ENCODE data around the gene GPS1.

The GPS1 gene

GRCh38 chr17:82092094-82092586 is 40.4 kb downstream of the GPS1 start:
- peak in 1 of 2 experiments; percentile 15 for DNase-seq (ENCODE audit: low read depth in 1 of 2, low spot score in 1 of 2)
- no peak for TF ChIP-seq JUND (IDR thresholded peaks at IDR 0.05; ENCODE audit: low read depth)
- in situ Hi-C loops (cut with HindIII; ENCODE audit: low pct_unique_long_range_greater_than_20kb, low sequenced_read_pairs), result no loop called here

- no peak for TF ChIP-seq JUND (IDR thresholded peaks at IDR 0.05; ENCODE audit: low read depth)
- in situ Hi-C loops (cut with HindIII; ENCODE audit: low pct_unique_long_range_greater_than_20kb, low sequenced_read_pairs), result no loop called here
- peak in 1 of 2 experiments; percentile 11 for DNase-seq (ENCODE audit: low read depth in 1 of 2, low spot score in 1 of 2)
Measured at GRCh38 chr17:82092628-82092994, 40.9 kb downstream of the GPS1 start.

DNA sequence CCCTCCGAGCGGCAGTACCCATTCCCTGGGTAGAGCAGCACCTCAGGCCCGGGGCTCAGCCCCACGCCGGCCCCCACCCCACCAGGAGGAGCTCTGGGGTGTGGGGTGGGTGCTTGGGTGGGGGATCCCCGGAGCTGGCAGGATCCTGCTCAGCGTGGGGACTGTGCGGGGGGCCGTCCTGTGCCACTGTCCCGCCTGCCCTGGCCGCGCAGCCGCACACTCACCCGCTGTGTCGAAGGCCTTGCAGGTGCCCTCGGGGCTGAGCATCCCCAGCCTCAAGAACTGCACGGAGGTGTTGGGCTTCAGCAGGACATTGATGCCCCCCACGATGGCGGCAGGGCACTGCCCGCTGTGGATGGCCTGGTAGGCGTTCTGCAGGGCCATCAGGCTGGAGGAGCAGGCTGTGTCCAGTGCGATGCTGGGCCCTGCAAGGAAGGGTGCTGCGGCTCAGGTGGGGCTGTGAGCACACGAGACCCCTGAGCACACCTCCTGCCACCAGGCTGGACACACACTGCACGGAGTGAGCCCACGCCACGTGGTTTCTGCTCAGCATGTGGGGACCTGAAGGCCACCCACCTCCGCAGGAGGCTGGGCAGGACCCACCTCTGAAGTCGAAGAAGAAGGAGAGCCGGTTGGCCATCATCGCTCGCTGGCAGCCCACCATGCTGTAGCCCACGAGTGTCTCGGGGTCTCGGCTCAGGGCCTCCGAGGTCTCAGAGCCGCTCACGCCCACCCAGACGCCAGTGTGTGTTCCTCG is 41.5 kb downstream of the GPS1 start:
- in situ Hi-C loops (cut with HindIII; ENCODE audit: low pct_unique_long_range_greater_than_20kb, low sequenced_read_pairs), result no loop called here
- DNase-seq (ENCODE audit: low read depth in 1 of 2, low spot score in 1 of 2), result no peak
- no peak for TF ChIP-seq JUND (IDR thresholded peaks at IDR 0.05; ENCODE audit: low read depth)

GRCh38 chr17:82094931-82095776 is 43.5 kb downstream of the GPS1 start:
- no peak for TF ChIP-seq JUND (IDR thresholded peaks at IDR 0.05; ENCODE audit: low read depth)
- no peak for DNase-seq (ENCODE audit: low read depth in 1 of 2, low spot score in 1 of 2)
- in situ Hi-C loops (cut with HindIII; ENCODE audit: low pct_unique_long_range_greater_than_20kb, low sequenced_read_pairs), result no loop called here

DNA sequence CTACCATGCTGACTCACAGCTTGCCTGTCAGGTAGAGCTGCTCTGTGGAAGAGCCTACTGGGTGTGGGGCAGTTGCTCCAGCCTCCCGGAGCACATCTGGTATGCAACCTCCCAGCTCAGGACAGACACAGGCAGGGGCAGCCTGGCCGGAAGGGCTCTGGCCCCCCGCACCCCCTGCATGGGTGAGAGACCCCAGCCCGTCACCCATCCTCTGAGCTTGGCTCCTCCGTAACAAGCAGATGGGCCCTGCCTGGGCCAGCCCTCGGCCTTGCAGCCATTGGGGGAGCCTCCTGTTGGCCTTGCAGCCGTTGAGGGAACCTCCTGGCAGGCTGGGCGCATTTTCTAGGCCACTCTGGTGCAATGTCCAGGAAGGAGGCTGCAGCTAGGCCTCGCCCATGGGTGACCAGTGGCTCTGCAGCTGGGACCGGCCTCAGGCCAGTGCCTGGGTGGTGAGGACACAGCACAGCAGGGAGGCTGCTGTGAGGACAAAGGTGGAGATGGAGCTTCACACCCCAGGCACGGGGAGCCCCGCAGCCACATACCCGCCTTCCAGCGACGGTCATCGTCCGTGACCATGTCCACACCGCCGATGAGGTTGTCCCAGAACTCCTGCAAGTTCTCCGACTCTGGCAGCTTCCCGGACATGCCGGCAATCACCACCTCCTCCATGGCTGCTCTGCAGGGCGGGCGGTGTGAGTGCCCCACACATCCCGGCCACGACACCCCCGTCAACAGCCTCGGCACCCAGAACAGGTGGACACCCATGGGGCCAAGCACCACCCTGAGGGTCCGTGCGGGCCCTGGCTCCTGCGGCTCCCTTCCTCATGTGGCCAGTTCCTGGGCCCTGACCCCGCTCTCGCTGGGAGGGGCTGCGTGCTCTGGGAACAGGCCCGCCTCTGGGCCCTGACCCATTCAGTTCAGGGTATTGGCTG is 44.3 kb downstream of the GPS1 start:
- in situ Hi-C loops (cut with HindIII; ENCODE audit: low pct_unique_long_range_greater_than_20kb, low sequenced_read_pairs), result no loop called here
- DNase-seq (ENCODE audit: low read depth in 1 of 2, low spot score in 1 of 2), result peak; percentile 52 to 78
- no peak for TF ChIP-seq JUND (IDR thresholded peaks at IDR 0.05; ENCODE audit: low read depth)

- no peak for TF ChIP-seq JUND (IDR thresholded peaks at IDR 0.05; ENCODE audit: low read depth)
- in situ Hi-C loops (cut with HindIII; ENCODE audit: low pct_unique_long_range_greater_than_20kb, low sequenced_read_pairs), result no loop called here
- no peak for DNase-seq (ENCODE audit: low read depth in 1 of 2, low spot score in 1 of 2)
Measured at GRCh38 chr17:82096709-82097183, 45.0 kb downstream of the GPS1 start.

- in situ Hi-C loops (cut with HindIII; ENCODE audit: low pct_unique_long_range_greater_than_20kb, low sequenced_read_pairs), result no loop called here
Measured at GRCh38 chr17:82097184-82097918, 45.7 kb downstream of the GPS1 start.

DNA sequence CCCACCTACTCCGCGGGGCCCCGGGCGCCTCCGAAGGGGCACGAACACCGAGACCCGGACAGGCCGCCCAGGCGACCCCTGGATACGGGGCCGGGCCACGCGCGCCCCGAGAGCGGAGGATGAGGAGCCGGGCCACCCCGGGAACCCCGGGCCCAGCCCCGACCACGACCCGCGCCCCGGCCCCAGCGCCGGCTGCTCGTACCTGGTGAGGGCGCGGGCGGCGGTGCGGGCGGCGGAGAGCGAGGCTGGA is 46.1 kb downstream of the GPS1 start:
- TF ChIP-seq JUND (IDR thresholded peaks at IDR 0.05; ENCODE audit: low read depth), result no peak
- in situ Hi-C loops (cut with HindIII; ENCODE audit: low pct_unique_long_range_greater_than_20kb, low sequenced_read_pairs), result no loop called here
- DNase-seq (ENCODE audit: low read depth in 1 of 2, low spot score in 1 of 2), result no peak

More at GRCh38 chr17:82097184-82097918, 45.7 kb downstream of the GPS1 start:
- DNase-seq (ENCODE audit: low read depth in 1 of 2, low spot score in 1 of 2), result peak; percentile 58 to 77
- TF ChIP-seq JUND (IDR thresholded peaks at IDR 0.05; ENCODE audit: low read depth), result no peak

DNA sequence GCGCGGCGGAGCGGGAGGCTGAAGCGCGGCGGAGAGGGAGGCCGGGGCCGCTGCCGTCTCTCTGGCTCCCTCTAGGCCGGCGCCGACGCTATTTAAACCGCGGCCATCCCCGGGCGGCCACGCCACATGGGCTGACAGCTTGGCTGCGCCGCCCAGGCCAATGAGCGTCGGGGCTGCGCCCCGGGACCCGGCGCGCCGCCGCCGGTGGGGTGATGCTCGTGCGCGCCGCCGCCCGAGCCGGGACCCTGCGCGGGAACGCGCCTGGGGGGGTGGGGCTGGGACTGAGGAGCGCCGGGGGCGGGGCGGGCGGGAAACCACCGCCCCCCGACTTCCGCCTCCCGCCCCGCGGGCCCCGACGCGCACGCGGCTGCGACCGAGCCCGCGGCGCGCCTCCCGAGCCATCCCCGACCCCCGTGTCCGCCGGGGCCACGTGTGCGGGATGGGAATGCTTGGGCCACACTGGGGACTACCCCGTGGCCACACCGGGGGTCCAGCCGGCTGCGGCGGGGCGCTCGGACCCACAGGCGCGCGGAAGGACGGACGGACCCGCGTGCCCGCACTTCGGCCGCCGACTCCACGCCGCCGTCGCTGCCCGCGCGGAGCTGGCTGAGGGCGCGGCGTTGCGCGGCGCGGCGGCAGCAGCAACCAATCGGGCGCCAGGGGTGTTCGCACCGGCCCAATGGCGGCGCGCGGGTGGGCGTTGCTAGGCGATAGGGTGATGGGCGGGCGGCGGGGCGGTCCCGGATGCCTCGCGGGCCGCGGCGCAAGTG is 46.7 kb downstream of the GPS1 start, which contains the start of gene FASN:
TSS of gene FASN (minus strand) at position 68 of the 770 bp plus-strand sequence. CDS start 1,791 bp downstream, outside the sequence.
- in situ Hi-C loops (cut with HindIII; ENCODE audit: low pct_unique_long_range_greater_than_20kb, low sequenced_read_pairs), result no loop called here
- TF ChIP-seq JUND (IDR thresholded peaks at IDR 0.05; ENCODE audit: low read depth), result no peak

DNA sequence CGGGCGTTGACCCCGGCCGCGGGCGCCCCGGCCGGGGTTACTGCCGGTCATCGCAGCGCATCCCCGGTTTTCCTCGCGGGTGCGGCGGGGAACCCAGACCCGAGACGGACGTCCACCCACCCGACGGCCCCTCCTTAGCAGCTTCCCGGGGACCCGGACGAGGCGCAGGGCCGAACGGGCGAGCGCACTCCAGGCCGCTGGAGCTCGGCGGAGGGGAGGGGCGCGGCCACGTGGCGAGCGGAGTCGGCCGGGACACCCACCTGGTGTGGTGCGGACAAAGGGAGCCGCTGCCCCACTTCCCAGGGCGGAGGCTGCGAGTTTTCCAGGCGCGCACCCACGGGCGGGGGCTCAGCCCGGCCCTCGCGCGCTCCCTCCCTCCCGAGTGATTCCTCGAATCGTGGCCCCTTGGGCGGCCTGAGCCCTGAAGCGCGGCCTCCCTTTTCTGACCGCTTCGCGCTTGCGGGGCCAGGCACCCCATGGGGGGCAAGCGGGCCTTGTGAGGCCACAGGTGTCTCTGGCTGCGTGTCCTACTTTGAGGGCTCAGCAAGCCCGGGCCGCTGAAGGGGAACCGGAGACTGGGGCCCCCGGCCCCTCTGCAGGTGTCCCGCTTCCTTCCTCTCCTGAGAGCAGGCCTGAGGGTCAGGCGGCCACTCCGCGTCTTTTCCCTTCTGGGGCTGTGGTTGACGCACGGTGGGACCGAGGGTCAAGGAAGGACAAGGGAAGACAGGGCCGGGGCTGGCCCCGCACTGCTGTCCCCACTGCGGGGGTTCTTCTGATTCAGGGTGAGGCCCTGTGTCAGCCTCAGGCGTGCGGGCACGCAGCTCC is 47.5 kb downstream of the GPS1 start:
- no peak for DNase-seq (ENCODE audit: low read depth in 1 of 2, low spot score in 1 of 2)
- in situ Hi-C loops (cut with HindIII; ENCODE audit: low pct_unique_long_range_greater_than_20kb, low sequenced_read_pairs), result no loop called here
- TF ChIP-seq JUND (IDR thresholded peaks at IDR 0.05; ENCODE audit: low read depth), result no peak

More for the DNA sequence above, 46.7 kb downstream of the GPS1 start, which contains the start of gene FASN:
- DNase-seq (ENCODE audit: low read depth in 1 of 2, low spot score in 1 of 2), result peak; percentile 99 to 100
